ENCODE results near the gene PCDHB7.
"Not testable (repeated sequence)": the region's sequence is repeated elsewhere in the genome, so short reads cannot be mapped to it uniquely, and the experiment has no call there.

PCDHB7 gene

DNA sequence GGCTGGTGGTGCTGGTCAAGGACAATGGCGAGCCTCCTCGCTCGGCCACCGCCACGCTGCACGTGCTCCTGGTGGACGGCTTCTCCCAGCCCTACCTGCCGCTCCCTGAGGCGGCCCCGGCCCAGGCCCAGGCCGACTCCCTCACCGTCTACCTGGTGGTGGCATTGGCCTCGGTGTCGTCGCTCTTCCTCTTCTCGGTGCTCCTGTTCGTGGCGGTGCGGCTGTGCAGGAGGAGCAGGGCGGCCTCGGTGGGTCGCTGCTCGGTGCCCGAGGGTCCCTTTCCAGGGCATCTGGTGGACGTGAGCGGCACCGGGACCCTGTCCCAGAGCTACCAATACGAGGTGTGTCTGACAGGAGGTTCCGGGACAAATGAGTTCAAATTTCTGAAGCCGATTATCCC, 53.0 kb downstream of the PCDHB7 start:
- not testable (repeated sequence) for DNase-seq
